WI38 (cell line): Measurements from ENCODE around the gene CXorf65.

Experiments used
- H3K4me3 ChIP-seq: 2 replicates; pipeline ENCODE4 v1.5.1; 2011; ENCODE audit warnings: low read depth, mild to moderate bottlenecking, control low read depth, low read length
- TF ChIP-seq, protein P1 (sequence below): IDR thresholded peaks from 2 replicates; pipeline ENCODE4 v1.5.1; 2012; ENCODE audit warnings: low read depth, mild to moderate bottlenecking, control low read depth, low read length

CXorf65 gene

DNA sequence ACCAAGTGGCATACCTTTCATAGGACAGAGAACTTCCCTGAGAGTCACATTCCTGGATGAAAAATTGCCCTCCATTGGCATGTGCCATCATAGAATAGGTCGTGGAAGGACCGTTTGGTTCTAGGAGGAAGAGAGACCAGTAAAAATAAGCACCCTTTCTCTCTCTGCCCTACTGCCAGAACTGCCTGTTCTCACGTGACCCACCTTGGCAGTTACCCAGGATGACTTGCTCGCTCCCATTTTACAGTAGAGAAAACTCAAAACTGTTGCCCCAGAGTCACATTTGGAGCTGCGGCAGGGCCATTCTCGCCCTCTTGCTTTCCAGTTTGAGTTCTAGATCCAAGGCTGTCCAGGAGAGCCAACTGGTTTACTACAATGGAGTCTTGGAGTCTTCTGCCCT, 37.0 kb upstream of the CXorf65 start:
- TF ChIP-seq, protein P1, sequence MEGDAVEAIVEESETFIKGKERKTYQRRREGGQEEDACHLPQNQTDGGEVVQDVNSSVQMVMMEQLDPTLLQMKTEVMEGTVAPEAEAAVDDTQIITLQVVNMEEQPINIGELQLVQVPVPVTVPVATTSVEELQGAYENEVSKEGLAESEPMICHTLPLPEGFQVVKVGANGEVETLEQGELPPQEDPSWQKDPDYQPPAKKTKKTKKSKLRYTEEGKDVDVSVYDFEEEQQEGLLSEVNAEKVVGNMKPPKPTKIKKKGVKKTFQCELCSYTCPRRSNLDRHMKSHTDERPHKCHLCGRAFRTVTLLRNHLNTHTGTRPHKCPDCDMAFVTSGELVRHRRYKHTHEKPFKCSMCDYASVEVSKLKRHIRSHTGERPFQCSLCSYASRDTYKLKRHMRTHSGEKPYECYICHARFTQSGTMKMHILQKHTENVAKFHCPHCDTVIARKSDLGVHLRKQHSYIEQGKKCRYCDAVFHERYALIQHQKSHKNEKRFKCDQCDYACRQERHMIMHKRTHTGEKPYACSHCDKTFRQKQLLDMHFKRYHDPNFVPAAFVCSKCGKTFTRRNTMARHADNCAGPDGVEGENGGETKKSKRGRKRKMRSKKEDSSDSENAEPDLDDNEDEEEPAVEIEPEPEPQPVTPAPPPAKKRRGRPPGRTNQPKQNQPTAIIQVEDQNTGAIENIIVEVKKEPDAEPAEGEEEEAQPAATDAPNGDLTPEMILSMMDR, result no peak
- H3K4me3 ChIP-seq, result no peak overlapping the region

DNA sequence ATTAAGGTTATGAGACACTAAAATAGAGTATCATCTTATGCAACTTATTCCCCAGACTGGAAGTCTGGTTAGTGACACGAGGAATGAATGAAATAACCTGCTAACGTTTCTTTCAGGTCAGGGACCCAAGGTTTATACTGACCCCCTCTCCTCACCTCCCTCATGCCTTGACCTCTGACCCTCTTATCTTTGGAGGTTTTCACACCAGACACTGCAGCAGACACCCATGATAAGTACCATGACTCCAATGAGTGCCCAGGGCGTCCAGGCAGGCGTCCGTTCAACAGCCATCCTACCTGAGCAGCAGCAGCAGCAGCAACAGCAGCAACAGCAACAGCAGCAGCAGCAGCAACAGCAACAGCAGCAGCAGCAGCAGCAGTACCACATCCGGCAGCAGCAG, 33.9 kb upstream of the CXorf65 start:
- TF ChIP-seq, protein P1, result no peak
- no peak overlapping the region for H3K4me3 ChIP-seq

GRCh38 chrX:71131510-71131909, 25.0 kb upstream of the CXorf65 start:
- TF ChIP-seq, protein P1, result no peak
- no peak overlapping the region for H3K4me3 ChIP-seq

GRCh38 chrX:71128915-71129765, 22.6 kb upstream of the CXorf65 start:
- H3K4me3 ChIP-seq, result no peak overlapping the region
- TF ChIP-seq, protein P1, result peak; percentile 70

DNA sequence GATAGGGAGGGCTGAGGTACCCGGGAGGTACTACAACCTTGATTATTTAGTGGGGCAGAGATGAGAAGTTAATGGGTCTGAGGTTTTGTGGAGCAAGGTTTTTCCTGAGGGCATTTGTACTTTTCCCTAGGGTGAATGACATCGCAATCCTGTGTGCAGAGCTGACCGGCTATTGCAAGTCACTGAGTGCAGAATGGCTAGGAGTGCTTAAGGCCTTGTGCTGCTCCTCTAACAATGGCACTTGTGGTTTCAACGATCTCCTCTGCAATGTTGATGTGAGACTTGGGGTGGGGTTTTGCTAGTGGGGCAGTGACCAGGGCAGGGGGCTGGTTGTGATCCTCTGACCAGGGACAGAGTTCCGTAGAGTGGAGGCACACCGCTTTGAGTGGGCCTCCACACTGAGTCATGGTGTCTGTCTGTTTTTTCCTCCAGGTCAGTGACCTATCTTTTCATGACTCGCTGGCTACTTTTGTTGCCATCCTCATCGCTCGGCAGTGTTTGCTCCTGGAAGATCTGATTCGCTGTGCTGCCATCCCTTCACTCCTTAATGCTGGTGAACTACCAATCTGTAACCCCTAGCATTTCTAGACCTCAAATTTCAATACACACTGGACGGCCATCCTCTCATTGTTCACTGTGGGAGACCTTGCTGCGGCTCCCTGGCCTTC, 21.8 kb upstream of the CXorf65 start:
- no peak overlapping the region for H3K4me3 ChIP-seq
- TF ChIP-seq, protein P1, result no peak

- TF ChIP-seq, protein P1, result no peak
- H3K4me3 ChIP-seq, result peak overlapping the region; percentile 55
These were observed 12.5 kb upstream of the CXorf65 start for GRCh38 chrX:71118985-71119535.
